AG10803 (cell line): ENCODE measurements around the gene MYO15A.

Experiments used
- DNase-seq: peaks from one replicate; pipeline ENCODE4 v3.0.0; 2010; ENCODE audit warnings: low read depth
- H3K4me3 ChIP-seq: 2 replicates; pipeline ENCODE4 v1.5.1; 2011; ENCODE audit warnings: mild to moderate bottlenecking, low read length, control low read depth
- TF ChIP-seq, protein P1 (sequence below): conservative IDR thresholded peaks from 2 replicates; pipeline ENCODE4 v1.5.1; 2011; ENCODE audit warnings: mild to moderate bottlenecking, low read length, control low read depth, inconsistent platforms

MYO15A gene

DNA sequence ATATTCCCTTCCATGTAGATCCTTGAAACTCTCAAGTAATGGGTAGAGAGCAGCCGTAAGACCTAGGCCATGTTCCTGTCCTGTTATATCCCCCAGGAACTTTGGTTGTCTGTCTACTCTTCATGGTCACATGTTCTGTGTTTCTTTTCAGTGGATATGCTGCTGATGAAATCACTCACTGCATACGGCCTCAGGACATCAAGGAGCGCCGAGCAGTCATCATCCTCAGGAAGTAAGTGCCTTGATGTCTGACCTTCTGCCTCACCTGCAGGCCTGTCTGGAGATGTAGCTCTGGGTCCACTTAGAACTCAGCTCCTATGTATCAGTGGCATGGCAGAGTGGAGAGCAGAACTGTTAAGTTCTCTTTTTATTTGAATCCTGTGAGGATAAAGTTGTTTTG is 86.2 kb downstream of the MYO15A start:
- no peak for DNase-seq
- H3K4me3 ChIP-seq, result no peak overlapping the region
- TF ChIP-seq, protein P1, sequence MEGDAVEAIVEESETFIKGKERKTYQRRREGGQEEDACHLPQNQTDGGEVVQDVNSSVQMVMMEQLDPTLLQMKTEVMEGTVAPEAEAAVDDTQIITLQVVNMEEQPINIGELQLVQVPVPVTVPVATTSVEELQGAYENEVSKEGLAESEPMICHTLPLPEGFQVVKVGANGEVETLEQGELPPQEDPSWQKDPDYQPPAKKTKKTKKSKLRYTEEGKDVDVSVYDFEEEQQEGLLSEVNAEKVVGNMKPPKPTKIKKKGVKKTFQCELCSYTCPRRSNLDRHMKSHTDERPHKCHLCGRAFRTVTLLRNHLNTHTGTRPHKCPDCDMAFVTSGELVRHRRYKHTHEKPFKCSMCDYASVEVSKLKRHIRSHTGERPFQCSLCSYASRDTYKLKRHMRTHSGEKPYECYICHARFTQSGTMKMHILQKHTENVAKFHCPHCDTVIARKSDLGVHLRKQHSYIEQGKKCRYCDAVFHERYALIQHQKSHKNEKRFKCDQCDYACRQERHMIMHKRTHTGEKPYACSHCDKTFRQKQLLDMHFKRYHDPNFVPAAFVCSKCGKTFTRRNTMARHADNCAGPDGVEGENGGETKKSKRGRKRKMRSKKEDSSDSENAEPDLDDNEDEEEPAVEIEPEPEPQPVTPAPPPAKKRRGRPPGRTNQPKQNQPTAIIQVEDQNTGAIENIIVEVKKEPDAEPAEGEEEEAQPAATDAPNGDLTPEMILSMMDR, result no peak

DNA sequence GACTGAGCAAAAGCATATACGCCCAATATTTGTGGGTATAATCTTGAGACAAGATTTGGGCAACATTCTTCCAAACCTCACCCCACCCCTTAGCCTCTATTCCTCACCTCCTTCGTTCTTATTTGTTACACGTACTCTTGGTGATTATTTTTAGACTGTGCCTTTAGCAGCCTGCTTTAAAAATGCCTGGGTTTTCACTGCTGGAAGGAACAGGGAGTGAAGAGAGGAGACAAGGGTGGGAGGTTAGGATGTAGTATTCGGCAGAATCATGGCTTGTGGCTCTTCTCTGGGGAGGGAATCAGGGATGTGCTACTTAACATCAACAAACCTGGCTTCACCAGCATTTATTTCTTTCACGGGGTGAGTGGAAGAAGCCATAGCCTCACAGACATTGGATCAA is 86.7 kb downstream of the MYO15A start:
- TF ChIP-seq, protein P1, result no peak
- no peak overlapping the region for H3K4me3 ChIP-seq
- no peak for DNase-seq

DNA sequence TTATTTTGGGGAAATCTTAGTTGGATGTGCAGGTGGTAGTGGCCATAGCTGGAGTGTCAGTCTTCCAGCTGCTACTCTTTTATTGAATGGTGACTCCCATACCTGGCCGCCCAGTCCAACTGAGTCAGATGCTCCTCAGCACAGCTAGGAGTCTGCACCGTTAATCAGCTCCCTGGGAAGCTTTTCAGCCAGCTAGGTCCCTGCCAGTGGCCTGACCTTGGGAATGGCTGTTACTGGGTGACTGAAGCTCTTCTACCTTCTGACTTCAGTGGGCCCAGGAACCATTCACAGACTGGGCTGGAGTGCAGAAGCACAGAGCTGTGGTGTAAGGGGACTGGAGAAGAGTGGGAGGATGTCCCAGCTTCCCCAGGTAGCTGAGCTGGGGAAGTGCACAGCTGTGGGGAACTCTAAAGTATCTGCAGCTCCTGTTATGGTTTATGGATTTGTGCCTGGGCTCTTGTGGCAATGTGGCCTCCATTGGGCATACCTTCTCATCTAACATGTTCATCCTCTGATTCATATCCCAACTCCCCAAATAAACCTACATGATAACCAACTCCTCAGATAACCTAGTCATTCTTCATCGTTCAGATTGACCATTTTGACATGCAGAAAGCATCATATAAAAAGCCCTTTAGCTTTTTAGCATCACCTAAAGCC is 89.1 kb downstream of the MYO15A start:
- TF ChIP-seq, protein P1, result no peak
- H3K4me3 ChIP-seq, result no peak overlapping the region
- DNase-seq, result no peak

DNA sequence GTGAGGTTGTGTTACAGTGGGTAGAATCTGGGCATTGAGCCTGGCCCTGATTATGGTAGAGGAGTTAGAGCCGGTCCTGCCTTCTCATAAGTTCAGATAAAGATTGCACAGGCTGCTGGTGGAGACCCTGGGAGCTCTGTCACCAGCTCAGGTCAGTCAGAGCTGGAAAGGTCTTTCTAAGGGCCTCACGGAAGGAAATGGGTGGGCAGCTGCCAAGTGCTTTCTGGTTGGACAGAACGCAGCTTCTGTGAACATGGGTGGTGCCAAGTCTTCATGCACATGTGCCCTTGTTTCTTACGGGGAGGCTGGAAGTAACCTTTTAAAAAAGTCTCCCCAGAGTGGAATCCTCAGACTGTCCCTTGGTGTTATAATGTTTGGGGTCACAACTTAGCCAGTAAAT is 90.0 kb downstream of the MYO15A start:
- TF ChIP-seq, protein P1, result no peak
- no peak overlapping the region for H3K4me3 ChIP-seq
- DNase-seq, result no peak

DNA sequence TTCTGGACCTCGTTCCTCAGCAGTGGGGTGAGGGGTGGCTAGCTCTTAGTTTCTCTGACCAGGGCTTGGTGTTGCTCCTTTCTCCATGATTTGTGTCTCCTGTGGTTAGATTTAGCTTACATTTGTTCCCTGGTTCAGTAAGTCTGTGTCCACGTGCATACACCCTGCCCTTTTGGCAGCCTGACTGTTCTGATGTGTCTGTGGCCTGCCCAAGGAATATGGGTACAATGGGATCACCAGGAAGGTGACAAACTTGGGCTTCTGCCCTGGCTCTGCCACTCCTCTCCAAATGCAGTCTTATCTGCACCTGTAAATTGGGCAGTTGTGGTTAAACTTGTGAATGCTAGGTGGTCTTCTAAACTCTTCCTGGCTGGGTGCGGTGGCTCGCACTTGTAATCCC is 92.6 kb downstream of the MYO15A start:
- TF ChIP-seq, protein P1, result no peak
- H3K4me3 ChIP-seq, result no peak overlapping the region
- no peak for DNase-seq

DNA sequence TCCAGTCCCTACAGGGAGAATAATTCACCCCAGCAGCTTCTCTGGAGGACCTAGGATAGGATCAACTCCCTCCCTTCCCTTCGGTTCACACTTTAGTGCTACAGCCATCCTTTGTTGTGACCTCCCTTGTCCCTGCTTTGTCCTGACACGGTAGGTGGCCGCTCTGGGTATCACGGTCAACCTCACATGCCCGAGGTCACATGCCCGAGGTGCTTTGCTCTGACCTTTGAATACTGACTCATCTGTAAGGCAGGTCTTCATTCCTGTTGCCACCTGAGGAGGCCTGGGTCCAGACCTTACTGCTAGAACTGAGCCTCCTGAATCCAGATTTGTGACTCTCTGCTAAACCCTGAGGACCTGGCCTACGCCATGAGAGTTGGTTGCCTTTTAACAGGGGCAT is 94.8 kb downstream of the MYO15A start:
- H3K4me3 ChIP-seq, result no peak overlapping the region
- DNase-seq, result no peak
- TF ChIP-seq, protein P1, result no peak

DNA sequence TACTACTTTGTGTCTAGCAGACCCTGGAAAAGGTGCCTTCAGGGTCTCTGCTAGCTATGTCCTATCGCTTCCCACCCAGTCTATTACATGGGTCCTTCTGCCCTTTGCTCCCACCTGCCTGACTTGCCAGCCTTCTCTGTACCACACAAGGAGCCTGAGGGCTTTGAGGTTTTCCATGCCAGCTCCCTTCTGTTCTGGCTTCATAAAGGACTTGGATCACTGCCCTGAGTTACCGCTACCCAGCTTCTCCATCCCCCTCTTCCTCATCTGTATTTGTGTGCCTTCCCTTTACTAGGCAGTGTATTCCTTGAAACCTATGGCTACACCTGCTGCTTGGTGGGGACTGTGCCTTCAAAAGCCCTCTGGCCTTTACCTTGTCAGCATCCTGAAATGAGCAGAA is 97.3 kb downstream of the MYO15A start:
- TF ChIP-seq, protein P1, result no peak
- no peak for DNase-seq
- no peak overlapping the region for H3K4me3 ChIP-seq
